Neural crest cell (in vitro differentiated cells): ENCODE measurements around the gene NR1D2. TPM values are rescaled to one million over a fixed set of nuclear protein-coding genes. Genes with fewer than 3 reads are reported as not detected.

Experiments used
- DNase-seq: peaks from one replicate; pipeline ENCODE4 v3.0.0; 2021; ENCODE audit warnings: low read depth, mixed read lengths, low spot score
- H3K27ac Mint-ChIP-seq: one replicate; pipeline ENCODE4 v1.8.0; 2021; ENCODE audit warnings: mild to moderate bottlenecking, mixed read lengths; ENCODE audit not compliant: unreplicated experiment
- H3K27me3 Mint-ChIP-seq: 2 replicates; pipeline ENCODE4 v1.8.0; 2021; ENCODE audit warnings: low read depth, mild to moderate bottlenecking, mixed read lengths
- H3K36me3 Mint-ChIP-seq: 2 replicates; pipeline ENCODE4 v1.8.0; 2021; ENCODE audit warnings: low read depth, mild to moderate bottlenecking, mixed read lengths
- H3K4me1 Mint-ChIP-seq: 2 replicates; pipeline ENCODE4 v1.8.0; 2021; ENCODE audit warnings: mixed read lengths
- H3K4me3 Mint-ChIP-seq: one replicate; pipeline ENCODE4 v1.8.0; 2021; ENCODE audit warnings: mild to moderate bottlenecking, mixed read lengths
- H3K9me3 Mint-ChIP-seq: 2 replicates; pipeline ENCODE4 v1.8.0; 2021; ENCODE audit warnings: mixed read lengths
- CTCF ChIP-seq: fragments of 200-600 bp; sonication (generic); conservative IDR thresholded peaks from 2 replicates; pipeline ENCODE4 v1.5.0; 2021; ENCODE audit warnings: antibody characterized with exemption, mild to moderate bottlenecking
- total RNA-seq: library from RNA; stranded (reverse); gene quantifications from 2 replicates; pipeline ENCODE4 v1.2.1, GENCODE V29; 2021

Gene NR1D2
- total RNA-seq, 1 donor from 2014 or later: 8.6 TPM

- H3K36me3 Mint-ChIP-seq: no peaks in the 10 kb centered on the region
- H3K4me3 Mint-ChIP-seq: peak overlapping the region; percentile 2
- no peak for TF ChIP-seq CTCF
- peak overlapping the region; percentile 92 for H3K27ac Mint-ChIP-seq
- peaks cover 42% of the 10 kb centered on the region for H3K4me1 Mint-ChIP-seq
- no peaks in the 10 kb centered on the region for H3K27me3 Mint-ChIP-seq
- no peaks in the 10 kb centered on the region for H3K9me3 Mint-ChIP-seq
- no peak for DNase-seq
These were observed 46.2 kb downstream of the NR1D2 start for GRCh38 chr3:23991306-23991682.

GRCh38 chr3:23991683-23992628 is 46.9 kb downstream of the NR1D2 start:
- H3K27me3 Mint-ChIP-seq: no peaks in the 10 kb centered on the region
- no peak for TF ChIP-seq CTCF
- no peak for DNase-seq
- H3K9me3 Mint-ChIP-seq: no peaks in the 10 kb centered on the region
- peak overlapping the region; percentile 10 for H3K4me3 Mint-ChIP-seq
- no peaks in the 10 kb centered on the region for H3K36me3 Mint-ChIP-seq
- H3K27ac Mint-ChIP-seq: peak overlapping the region; percentile 92
- H3K4me1 Mint-ChIP-seq: peaks cover 42% of the 10 kb centered on the region

GRCh38 chr3:23993556-23994243 is 48.6 kb downstream of the NR1D2 start:
- DNase-seq: no peak
- Mint-ChIP-seq H3K9me3 (no peaks in the 10 kb centered on the region), H3K27me3 (no peaks in the 10 kb centered on the region), H3K4me1 (peaks cover 42% of the 10 kb centered on the region), H3K4me3 (no peak overlapping the region), H3K36me3 (no peaks in the 10 kb centered on the region), H3K27ac (peak overlapping the region; percentile 32)
- no peak for TF ChIP-seq CTCF

- Mint-ChIP-seq H3K4me3 (no peak overlapping the region), H3K27me3 (no peaks in the 10 kb centered on the region)
These were observed 49.1 kb downstream of the NR1D2 start for GRCh38 chr3:23994244-23994569.

GRCh38 chr3:23995219-23995618 is 50.1 kb downstream of the NR1D2 start:
- TF ChIP-seq CTCF: no peak
- Mint-ChIP-seq H3K4me3 (no peak overlapping the region), H3K4me1 (peaks cover 46% of the 10 kb centered on the region), H3K27me3 (no peaks in the 10 kb centered on the region), H3K27ac (no peak overlapping the region), H3K36me3 (no peaks in the 10 kb centered on the region), H3K9me3 (no peaks in the 10 kb centered on the region)
- no peak for DNase-seq

More at GRCh38 chr3:23994244-23994569, 49.1 kb downstream of the NR1D2 start:
- H3K27ac Mint-ChIP-seq: no peak overlapping the region
- TF ChIP-seq CTCF: no peak
- H3K9me3 Mint-ChIP-seq: no peaks in the 10 kb centered on the region
- H3K36me3 Mint-ChIP-seq: no peaks in the 10 kb centered on the region
- no peak for DNase-seq
- H3K4me1 Mint-ChIP-seq: peaks cover 45% of the 10 kb centered on the region
